Measurements from ENCODE around the gene BTBD16.

Gene BTBD16

GRCh38 chr10:122296363-122297120 is 25.4 kb downstream of the BTBD16 start:
- no peak for DNase-seq

DNA sequence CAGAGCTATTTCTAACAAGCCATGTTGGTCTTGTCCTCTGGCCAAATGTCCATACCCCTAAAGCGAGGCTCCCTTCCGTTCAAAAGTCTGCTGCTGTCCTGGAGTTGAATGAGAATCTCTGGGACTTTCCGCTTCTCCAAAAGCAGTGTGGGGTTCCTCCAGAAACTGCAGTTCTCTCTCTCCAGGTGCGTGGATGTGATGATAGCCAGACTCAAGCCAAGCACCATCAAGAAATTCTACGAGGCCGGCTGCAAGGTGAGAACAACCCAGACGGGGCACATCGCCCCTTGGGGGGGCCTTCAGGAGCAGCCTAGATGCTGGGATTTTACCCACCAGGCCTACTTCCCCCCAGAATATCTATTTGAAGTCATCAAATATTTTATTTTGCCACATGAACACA is 26.5 kb downstream of the BTBD16 start:
- no peak for DNase-seq

DNA sequence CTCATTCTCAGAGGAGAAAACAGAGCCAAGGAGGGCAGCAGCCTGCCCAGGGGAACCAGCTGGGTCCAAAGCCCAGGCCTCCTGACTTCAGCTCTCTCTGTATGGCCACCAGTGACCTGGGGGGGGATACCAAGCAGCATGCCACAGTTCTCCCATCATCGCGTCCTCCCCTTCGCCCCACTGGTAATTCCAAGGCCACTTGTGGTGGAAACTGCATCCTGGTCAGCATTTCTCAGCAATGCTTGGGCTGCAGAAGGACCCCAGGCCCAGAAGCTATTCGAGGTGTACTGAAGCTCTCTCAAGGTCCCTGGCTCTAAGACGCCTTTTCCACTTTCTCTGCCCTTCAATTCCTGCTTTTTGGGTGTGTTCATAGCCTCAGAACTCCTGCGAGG is 27.1 kb downstream of the BTBD16 start:
- DNase-seq = no peak

- peak; percentile 79 for DNase-seq
Observed at GRCh38 chr10:122298598-122299301, 27.7 kb downstream of the BTBD16 start.

GRCh38 chr10:122299423-122300075 is 28.5 kb downstream of the BTBD16 start:
- no peak for DNase-seq

GRCh38 chr10:122301055-122301810 is 30.1 kb downstream of the BTBD16 start:
- DNase-seq = peak; percentile 74

DNA sequence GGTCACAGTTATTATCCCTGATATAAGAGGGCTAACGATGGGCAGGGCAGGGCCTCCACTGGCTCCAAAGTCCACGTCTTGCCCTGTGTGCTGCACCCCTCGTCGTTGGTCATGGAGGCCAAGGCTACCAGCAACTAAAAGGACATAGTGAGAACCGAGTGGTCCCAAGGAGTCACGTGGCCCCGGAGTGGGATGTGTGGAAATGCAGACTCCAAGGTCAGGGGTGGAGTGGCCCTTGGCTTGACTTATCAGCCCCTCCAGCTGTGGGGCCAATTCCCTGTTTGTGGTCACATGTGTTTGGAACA is 30.7 kb downstream of the BTBD16 start:
- no peak for DNase-seq

DNA sequence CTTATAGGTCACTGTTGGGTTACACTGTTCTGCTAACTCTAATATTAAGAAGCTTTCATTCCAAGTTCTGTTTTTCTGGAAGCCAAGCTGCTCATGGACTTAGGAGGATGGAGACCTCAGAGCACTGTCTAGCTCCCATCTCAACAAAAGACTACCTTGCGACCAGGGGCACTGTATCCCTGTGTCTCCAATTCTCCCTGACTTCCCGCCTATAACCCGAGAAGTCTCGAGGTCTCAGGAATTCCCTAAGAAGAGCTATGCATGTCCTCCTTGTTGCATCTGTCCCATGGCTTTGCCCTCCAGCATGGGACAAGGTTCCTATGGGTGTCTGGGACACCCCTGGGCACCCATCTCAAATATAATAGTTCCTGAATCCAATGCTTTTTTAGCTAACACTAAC is 31.2 kb downstream of the BTBD16 start:
- DNase-seq = no peak

DNA sequence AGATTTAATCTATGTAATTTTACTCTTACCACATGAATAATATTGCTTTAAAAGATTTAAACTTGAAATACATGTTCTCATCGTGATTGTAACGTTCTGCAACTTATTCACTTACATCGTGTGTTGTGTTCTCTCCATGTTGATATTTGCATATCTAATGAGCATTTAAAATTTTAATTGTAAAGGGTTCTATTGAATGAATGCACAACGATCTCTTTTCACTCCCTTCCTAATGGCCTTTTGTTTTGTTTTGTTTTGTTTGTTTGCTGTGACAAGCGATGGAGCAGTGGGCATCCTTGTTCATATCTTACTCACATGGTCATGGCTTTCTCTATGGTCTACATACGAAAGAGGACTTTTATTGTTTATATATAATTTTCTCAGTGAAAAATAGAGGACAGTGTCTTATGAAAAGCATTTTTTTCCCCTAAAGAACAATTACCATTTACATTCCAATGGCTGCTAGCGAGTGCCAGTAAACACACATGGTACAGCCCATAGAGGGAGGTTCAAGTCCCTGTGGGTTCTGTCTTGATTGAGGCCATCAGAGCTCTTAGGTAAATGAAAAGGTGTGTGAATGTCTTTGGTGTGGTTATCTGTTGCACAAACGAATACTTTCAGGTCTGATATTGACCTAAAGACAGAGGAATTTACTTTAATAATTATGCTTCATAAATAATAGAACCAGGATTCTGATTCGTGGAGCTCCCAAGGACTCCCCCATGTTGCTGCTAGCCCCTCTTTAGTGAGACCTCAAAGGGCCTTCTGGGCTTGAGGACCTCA is 32.4 kb downstream of the BTBD16 start:
- no peak for DNase-seq

GRCh38 chr10:122304054-122304579 is 33.0 kb downstream of the BTBD16 start:
- DNase-seq = no peak

DNA sequence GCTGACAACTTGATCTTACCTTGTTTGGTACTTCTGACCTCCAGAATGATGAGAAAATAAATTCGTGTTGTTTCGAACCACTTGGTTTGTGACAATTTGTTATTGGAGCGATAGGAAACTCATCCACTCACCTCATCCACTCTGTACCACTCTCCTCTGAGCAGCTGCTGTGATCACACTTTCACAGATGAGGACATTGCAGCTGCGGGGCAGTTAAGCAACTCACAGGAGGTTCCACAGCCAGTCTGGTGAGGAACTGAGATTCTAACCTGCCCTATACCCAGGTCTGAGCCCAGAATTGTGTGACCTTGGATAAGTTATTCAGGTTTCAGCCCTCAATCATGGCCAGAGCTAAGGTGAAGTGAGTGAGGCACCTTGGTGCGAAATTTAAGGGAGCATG is 35.2 kb downstream of the BTBD16 start:
- DNase-seq = no peak

DNA sequence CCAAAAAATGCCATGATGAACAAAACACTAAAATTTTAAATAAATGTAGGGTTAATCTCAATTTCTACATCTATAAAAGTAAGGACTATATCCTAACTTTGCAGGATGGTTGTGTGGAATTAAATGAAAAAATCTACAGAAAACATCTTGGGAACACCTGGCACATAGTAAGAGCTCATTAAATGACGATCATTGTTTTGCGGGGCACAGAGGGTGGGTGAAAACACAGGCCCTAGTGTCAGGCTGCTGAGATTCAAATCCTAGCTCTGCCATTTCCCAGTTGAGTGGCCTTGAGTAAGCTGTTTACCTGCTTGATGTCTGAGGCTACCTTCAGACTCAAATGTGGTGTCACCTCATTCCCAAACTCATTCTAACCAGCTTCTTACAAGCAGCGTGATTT is 35.6 kb downstream of the BTBD16 start:
- no peak for DNase-seq

- DNase-seq = peak; percentile 99
Observed at GRCh38 chr10:122307669-122308416, 36.7 kb downstream of the BTBD16 start.

- DNase-seq = no peak
Observed at GRCh38 chr10:122308417-122309141, 37.5 kb downstream of the BTBD16 start.

DNA sequence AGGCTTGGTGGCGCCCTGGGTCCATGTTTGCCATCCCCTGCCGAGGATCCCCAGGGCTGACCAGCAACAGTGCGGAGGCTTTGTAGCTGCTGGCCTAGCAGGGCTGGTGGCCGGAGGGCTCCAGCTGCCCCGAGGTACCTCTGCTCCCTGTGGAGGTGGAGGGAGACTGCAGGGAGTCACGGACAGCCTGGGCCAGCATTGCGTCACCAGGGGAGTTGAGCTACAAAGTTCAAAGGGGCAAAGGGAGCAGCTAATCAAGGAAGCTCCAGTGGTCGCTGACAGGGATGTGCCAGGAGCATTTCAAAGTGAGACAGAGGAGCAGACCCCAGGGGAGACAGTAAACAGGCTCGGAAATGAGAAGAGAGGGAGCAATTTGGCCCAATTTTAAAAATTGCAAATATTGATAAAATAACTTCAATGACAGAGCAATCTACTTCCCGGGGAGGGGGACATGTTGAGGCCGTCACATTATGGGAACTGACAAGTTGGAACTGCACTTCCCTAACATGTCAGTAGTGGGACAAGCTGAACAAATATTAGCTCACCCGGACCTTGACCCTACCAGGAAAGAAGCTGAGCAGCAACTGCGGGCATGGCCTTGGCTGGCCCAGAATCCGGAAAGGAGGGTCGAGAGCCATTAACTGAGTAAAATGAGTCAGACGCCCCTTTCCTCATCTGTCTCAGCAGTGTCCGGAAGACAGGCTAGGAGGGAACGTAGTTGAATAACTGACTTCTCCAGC is 39.4 kb downstream of the BTBD16 start:
- DNase-seq = no peak

DNA sequence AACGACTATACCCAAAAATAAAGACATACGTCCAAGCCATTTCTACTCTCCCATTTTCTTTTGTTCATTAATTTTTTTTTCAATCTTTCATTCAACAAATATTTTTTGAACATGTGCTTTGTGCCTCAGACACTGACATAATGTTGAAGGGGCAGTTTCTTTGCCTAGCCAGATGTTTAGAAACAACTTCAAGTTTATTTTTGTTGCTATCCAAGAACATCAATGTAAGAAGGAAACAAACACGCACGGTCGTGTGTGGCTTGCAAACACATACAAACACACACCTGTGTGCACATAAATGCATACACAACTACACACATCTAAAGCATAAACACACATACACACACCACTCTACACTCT is 39.9 kb downstream of the BTBD16 start:
- DNase-seq = no peak

GRCh38 chr10:122311716-122312115 is 40.6 kb downstream of the BTBD16 start:
- no peak for DNase-seq

DNA sequence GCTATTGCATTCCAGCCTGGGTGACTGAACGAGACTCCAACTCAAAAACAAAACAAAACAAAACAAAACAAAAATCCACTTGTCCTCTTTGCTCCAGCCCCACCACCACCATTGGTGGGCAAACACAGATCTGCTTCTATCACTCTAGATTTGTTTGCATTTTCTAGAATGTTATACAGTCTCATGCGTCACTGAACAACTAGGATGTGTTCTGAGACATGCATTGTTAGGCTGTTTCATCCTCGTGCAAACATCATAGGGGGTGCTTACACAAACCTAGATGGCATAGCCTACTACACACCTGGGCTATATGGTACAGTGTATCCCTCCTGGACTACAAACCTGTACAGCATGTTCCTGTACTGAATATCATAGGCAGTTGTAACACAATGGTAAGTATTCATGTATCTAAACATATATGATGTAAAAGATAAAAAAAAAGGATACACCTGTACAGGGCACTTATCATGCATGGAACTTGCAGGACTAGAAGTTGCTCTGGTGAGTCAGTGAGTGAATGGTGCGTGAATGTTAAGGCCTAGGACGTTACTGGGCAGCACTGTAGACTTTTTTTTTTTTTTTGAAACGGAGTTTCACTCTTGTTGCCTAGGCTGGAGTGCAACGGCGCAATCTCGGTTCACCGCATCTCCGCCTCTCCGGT is 45.3 kb downstream of the BTBD16 start:
- DNase-seq = no peak

DNA sequence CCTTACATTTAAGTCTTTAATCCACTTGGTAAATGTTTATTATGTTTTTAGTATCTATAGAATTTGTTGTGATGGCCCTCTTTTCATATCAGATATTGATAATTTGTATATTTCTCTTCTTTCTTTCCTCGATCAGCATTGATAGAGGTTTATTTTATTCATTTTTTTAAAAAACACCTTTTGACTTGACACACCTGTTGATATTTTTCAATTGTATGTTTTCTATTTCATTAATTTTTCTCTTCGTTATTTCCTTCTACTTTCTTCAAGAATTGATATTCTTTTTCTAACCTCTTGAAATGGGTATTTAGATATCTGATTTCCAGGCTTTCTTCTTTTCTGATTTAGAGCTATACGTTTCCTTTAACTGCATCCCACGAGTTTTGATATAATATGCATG is 50.9 kb downstream of the BTBD16 start:
- no peak for DNase-seq

- DNase-seq = no peak
Observed at GRCh38 chr10:122323189-122323588, 52.1 kb downstream of the BTBD16 start.

Measured in fibroblast of upper back skin (primary cell).